AG10803 (cell line): ENCODE measurements around the gene ZFYVE19.

Source experiments
- DNase-seq: peaks from one replicate; pipeline ENCODE4 v3.0.0; 2010; ENCODE audit warnings: low read depth
- H3K4me3 ChIP-seq: 2 replicates; pipeline ENCODE4 v1.5.1; 2011; ENCODE audit warnings: mild to moderate bottlenecking, low read length, control low read depth
- TF ChIP-seq, protein P1 (sequence below): conservative IDR thresholded peaks from 2 replicates; pipeline ENCODE4 v1.5.1; 2011; ENCODE audit warnings: mild to moderate bottlenecking, low read length, control low read depth, inconsistent platforms

ZFYVE19 gene

DNA sequence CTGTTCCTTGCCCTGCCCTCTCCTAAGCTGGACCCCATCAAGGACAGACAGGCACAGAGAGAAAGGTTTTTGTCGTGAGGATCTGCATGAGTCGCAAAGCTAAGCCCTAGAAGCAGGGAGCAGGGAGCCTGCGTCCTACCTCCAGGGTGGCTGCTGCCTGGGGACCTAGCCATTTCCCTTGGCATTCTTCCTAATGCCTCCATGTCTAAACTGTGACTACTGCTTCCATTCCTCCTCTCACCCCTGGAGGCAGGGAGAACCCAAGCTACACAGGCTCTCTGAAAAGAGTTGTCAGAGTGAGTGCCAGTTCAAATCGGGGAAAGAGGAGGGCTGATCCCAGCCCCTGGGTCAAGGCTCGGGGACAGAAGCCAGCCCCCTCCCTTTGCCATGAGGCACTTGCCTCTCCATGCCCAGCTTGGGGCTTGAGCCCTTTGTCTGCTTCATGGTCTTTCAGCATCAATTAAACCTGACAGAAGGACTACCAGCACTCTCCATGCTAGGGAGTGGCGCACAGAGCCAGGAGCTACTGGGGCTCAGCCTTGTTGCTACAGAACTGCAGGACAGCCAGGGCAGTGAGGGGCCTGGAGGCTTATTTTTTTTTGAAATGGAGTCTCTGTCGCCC, 40.6 kb upstream of the ZFYVE19 start:
- DNase-seq = no peak
- TF ChIP-seq, protein P1, sequence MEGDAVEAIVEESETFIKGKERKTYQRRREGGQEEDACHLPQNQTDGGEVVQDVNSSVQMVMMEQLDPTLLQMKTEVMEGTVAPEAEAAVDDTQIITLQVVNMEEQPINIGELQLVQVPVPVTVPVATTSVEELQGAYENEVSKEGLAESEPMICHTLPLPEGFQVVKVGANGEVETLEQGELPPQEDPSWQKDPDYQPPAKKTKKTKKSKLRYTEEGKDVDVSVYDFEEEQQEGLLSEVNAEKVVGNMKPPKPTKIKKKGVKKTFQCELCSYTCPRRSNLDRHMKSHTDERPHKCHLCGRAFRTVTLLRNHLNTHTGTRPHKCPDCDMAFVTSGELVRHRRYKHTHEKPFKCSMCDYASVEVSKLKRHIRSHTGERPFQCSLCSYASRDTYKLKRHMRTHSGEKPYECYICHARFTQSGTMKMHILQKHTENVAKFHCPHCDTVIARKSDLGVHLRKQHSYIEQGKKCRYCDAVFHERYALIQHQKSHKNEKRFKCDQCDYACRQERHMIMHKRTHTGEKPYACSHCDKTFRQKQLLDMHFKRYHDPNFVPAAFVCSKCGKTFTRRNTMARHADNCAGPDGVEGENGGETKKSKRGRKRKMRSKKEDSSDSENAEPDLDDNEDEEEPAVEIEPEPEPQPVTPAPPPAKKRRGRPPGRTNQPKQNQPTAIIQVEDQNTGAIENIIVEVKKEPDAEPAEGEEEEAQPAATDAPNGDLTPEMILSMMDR = no peak
- H3K4me3 ChIP-seq = no peak overlapping the region

DNA sequence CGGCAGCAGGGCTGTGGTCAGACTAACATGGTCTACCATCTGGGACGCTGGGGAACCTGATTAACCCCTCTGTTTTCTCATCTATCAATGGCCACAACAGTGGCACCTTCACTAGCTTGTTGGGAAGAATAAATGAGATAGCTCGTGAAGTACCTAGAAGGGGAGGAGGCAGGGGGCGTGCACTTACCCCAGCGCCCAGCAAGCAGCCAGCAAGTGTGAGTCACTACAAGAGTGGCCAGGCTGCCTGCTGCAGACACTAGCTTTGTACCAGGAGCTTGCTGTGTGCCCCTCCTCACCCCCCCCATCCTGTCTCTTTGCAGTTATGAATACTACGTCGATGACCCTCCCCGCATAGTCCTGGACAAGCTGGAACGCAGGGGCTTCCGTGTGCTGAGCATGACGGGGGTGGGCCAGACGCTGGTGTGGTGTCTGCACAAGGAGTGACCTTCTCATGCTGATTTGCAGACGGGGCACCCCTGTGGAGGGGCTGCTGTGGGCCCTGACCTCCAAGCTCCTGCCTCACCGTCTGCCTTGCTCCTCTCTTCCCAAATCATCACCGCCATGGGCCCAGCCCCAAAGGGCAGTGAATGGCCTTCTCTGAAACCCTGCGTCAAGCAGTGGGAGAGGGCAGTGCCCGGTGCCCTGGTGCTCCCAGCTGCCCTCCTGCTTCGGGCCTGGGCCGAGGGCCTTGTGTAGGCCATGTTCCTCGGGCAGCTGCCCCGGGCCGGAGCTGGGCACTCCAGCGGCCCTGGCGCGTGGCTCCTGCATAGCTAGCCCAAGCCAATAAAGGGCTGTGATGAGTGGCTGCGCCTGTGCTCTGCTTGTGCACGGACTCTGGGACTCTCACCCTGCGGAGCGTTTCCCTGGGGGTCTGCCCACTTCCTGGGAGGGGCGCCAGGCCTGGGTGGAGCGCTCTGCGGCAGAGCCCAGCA, 39.7 kb upstream of the ZFYVE19 start:
- TF ChIP-seq, protein P1 = no peak
- H3K4me3 ChIP-seq = no peak overlapping the region
- no peak for DNase-seq

DNA sequence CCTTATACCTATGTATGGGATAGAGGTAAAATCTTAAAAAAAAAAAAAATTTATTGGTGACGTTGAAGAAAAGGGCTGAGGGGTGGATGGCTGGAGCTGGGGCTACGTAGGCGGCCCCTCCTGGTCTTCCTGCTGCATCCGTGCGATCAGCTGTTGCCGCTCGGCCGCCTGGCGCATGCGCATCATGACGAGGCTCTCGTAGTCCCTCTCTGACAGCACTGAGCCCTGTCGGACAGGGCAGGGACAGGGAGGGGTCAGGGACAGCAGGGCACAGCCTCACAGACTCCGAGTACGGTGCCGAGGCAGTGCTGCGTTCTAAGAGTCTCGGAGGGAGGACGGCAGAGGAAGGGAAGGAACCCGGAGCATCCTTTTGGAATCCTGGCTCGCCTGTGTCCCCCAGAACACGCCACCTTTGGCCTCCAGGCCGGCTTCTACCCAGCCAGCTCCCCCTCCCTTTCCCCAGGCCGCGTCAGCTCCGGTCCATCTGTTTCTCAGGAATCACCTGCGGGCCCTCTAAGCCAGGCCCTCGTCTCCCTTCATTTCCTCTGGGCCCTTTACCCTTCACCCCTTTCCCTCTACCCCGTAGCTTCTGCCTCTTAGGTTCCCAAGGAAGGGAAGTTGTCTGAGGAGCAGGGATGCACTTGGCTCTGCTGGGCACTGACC, 38.9 kb upstream of the ZFYVE19 start:
- no peak overlapping the region for H3K4me3 ChIP-seq
- no peak for DNase-seq

GRCh38 chr15:40768521-40769273, 38.2 kb upstream of the ZFYVE19 start:
- no peak for DNase-seq
- no peak overlapping the region for H3K4me3 ChIP-seq

More for the DNA sequence above, 38.9 kb upstream of the ZFYVE19 start:
- TF ChIP-seq, protein P1 = no peak

DNA sequence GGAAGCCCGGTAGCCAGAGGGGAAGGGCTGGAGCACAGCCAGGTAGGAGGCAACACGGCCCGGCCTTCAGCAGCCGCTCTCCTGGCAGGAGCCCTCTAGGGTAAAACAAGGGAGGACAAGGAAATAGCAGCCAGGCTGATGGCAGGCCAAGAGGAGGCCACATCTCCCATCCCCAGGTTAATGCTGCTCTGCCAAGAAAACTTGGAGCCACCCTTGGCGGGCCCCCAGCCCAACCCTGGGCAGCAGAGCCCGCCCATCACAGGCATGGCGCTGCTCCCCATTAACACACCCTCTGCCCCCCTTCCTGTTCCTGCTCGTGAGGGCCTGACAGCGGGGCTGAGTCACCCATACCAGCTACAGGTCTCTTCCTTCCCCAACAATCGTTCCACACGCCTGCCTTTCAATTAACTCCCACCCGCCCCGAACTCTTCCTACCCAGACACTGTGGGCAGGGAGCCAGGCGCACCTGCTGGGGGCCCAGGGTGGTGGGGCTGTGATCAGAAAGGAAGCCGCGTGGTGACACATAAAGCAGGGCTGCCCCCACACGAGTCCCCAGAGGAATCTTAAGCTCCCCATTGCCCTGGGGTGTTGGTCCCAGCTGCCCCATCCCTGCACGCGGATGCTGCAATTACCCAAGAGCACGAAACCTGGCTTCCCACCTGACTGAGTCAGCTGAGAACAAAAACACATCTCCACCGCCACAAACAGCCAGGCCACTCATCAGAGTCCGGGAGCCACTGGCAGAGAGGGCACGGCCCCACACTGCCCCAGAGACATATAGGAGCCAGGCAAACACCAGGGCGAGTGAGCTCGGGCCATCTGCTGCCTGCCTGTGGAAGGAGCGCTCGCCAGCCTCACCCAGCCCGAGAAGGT, 37.4 kb upstream of the ZFYVE19 start, which contains the start of gene C15orf62:
Gene C15orf62, plus strand, starts transcription at position 707 of the 873 bp plus-strand sequence. CDS start 516 bp downstream, outside the sequence.
- H3K4me3 ChIP-seq = no peak within 1 kb of the TSS
- no peak for DNase-seq
- TF ChIP-seq, protein P1 = no peak

More at GRCh38 chr15:40768521-40769273, 38.2 kb upstream of the ZFYVE19 start:
- TF ChIP-seq, protein P1 = no peak
